Activated T-cell treated with anti-CD3 and anti-CD28 coated beads, Interleukin-2, amount 50 U/mL, for 1 hour (primary cell): ENCODE results near the gene SAP30.

Experiments
- DNase-seq: peaks from one replicate; pipeline ENCODE4 v3.0.0-alpha.2; 2020

The SAP30 gene

GRCh38 chr4:173370477-173371291, at the start of gene SAP30:
TSS of gene SAP30 (plus strand) at chr4:173370954. CDS start at chr4:173371183, 229 bp downstream.
- DNase-seq: peak; percentile 98

- DNase-seq: no peak
Observed at GRCh38 chr4:173325007-173325736, 45.6 kb upstream of the SAP30 start.

- no peak for DNase-seq
Observed at GRCh38 chr4:173328236-173328901, 42.4 kb upstream of the SAP30 start.

- no peak for DNase-seq
Observed at GRCh38 chr4:173330590-173330989, 40.2 kb upstream of the SAP30 start.

- no peak for DNase-seq
Observed at GRCh38 chr4:173332021-173332487, 38.7 kb upstream of the SAP30 start.

GRCh38 chr4:173332963-173333657, 37.6 kb upstream of the SAP30 start:
- peak; percentile 41 for DNase-seq

- no peak for DNase-seq
Observed at GRCh38 chr4:173333658-173334084, 37.1 kb upstream of the SAP30 start.

- peak; percentile 99 for DNase-seq
Observed at GRCh38 chr4:173334085-173334890, 36.5 kb upstream of the SAP30 start, which contains the start of gene HMGB2. TSS of gene HMGB2 (minus strand) at chr4:173334358. CDS start at chr4:173333649, 709 bp downstream.

GRCh38 chr4:173334891-173335752, 35.6 kb upstream of the SAP30 start:
- no peak for DNase-seq

- DNase-seq: no peak
Observed at GRCh38 chr4:173337463-173337862, 33.3 kb upstream of the SAP30 start.

GRCh38 chr4:173343832-173344397, 26.8 kb upstream of the SAP30 start:
- DNase-seq: no peak

GRCh38 chr4:173345648-173346047, 25.1 kb upstream of the SAP30 start:
- DNase-seq: no peak

- DNase-seq: no peak
Observed at GRCh38 chr4:173346074-173346473, 24.7 kb upstream of the SAP30 start.

GRCh38 chr4:173347467-173347866, 23.3 kb upstream of the SAP30 start:
- DNase-seq: no peak

GRCh38 chr4:173357939-173358338, 12.8 kb upstream of the SAP30 start:
- DNase-seq: no peak

- no peak for DNase-seq
Observed at GRCh38 chr4:173360587-173361221, 10.1 kb upstream of the SAP30 start.

- no peak for DNase-seq
Observed at GRCh38 chr4:173362666-173363065, 8.1 kb upstream of the SAP30 start.

GRCh38 chr4:173365359-173365996, 5.3 kb upstream of the SAP30 start:
- no peak for DNase-seq

- no peak for DNase-seq
Observed at GRCh38 chr4:173367285-173367684, 3.5 kb upstream of the SAP30 start.
